Fibroblast of villous mesenchyme (primary cell): ENCODE results near the gene RCAN2. TPM values are rescaled to one million over a fixed set of nuclear protein-coding genes. Genes with fewer than 3 reads are reported as not detected.

Experiments
- DNase-seq: peaks from one replicate; pipeline ENCODE4 v3.0.0-alpha.2; 2010; ENCODE audit warnings: low read depth
- H3K4me3 ChIP-seq: 2 replicates; pipeline ENCODE4 v1.5.1; 2011; ENCODE audit warnings: low read depth, mild to moderate bottlenecking, low read length
- CTCF ChIP-seq: IDR thresholded peaks from 2 replicates; pipeline ENCODE4 v1.5.1; 2012; ENCODE audit warnings: low read depth, mild to moderate bottlenecking, low read length; ENCODE audit not compliant: insufficient read depth
- total RNA-seq: library from RNA; depleted of rRNA; stranded (reverse); fragments of >200 nt; gene quantifications from 2 replicates; pipeline ENCODE4 v1.2.3, GENCODE V29; 2012

RCAN2 gene
- total RNA-seq, 1 donor, result 1.7 TPM

DNA sequence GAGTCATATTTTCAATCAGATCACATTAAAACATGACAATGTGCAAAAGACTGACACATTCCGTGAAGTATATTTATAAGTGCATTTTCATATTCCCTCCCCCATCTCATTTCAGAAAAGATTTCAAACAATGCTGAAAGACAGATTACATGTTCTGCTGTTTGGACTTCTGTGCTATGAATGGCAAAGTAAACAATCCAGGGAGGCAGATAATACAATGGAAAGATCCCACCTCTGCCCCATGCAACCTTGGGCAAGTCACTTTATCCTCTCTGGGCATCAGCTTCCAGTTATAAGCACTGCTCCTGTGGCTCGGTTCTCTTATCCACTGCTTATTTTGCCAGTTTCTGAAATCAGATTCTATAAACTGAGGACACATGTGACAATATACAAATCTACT is 110.2 kb downstream of the RCAN2 start:
- TF ChIP-seq CTCF, result no peak
- DNase-seq, result no peak

GRCh38 chr6:46380152-46380807 is 111.0 kb downstream of the RCAN2 start:
- DNase-seq, result no peak
- TF ChIP-seq CTCF, result no peak

More for the DNA sequence above, 110.2 kb downstream of the RCAN2 start:
- H3K4me3 ChIP-seq, result no peak overlapping the region

GRCh38 chr6:46378882-46379416 is 112.3 kb downstream of the RCAN2 start:
- no peak for DNase-seq
- no peak for TF ChIP-seq CTCF
- H3K4me3 ChIP-seq, result no peak overlapping the region

More at GRCh38 chr6:46380152-46380807, 111.0 kb downstream of the RCAN2 start:
- H3K4me3 ChIP-seq, result no peak overlapping the region

GRCh38 chr6:46378161-46378881 is 112.9 kb downstream of the RCAN2 start:
- TF ChIP-seq CTCF, result no peak
- H3K4me3 ChIP-seq, result no peak overlapping the region
- DNase-seq, result no peak

DNA sequence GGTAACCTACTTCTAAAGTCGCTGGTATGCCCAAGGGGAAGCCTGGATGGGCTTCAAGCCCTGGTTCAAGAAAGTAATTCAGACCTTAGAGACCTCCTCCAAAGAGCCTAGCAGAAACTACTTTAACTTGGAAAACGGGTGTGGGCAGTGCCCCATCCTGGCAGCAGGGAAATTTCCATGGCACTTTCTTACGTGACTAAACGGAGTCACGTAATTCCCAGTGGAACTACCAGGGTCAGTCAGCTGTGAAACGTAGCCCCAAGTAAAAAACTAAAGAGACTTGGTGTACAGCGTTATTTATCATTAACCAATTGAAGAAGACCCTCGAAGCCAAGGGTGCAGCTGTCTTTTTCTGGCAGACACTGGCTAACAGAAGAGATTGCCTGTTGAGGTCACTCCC is 114.0 kb downstream of the RCAN2 start:
- TF ChIP-seq CTCF, result no peak
- H3K4me3 ChIP-seq, result no peak overlapping the region
- DNase-seq, result no peak

GRCh38 chr6:46376562-46377061 is 114.6 kb downstream of the RCAN2 start:
- DNase-seq, result no peak
- no peak for TF ChIP-seq CTCF
- H3K4me3 ChIP-seq, result no peak overlapping the region
